Adrenal gland (tissue), 12 donors: ENCODE measurements around the gene TSSC4. TPM values are rescaled to one million over a fixed set of nuclear protein-coding genes. Genes with fewer than 3 reads are reported as not detected.
A peak's percentile ranks its signal among the peaks of the same experiment; 100 is the strongest.

Experiments used
- DNase-seq, 7 donors: peaks; one replicate each; pipeline ENCODE4 v3.0.0-alpha.2; 2019 to 2020
- H3K27ac ChIP-seq, 5 donors: fragments of 200-600 bp; sonication (generic) in 4 of 5; 1 replicate in 3 of 5; 2 replicates in 2 of 5; pipeline versions ENCODE4 v1.5.1 to v1.8.0; 2016 to 2020; ENCODE audit warnings: mild to moderate bottlenecking in 1 of 5
- H3K27me3 ChIP-seq: fragments of 200-600 bp; 2 replicates; pipeline ENCODE4 v1.8.0; 2021
- H3K36me3 ChIP-seq, 2 donors: fragments of 200-600 bp; replicated peaks in 1 of 2; 1 replicate in 1 of 2; 2 replicates in 1 of 2; pipeline versions ENCODE4 v1.5.1 to v1.8.0; 2018 to 2022
- H3K4me1 ChIP-seq, 2 donors: fragments of 200-600 bp; replicated peaks in 1 of 2; 1 replicate in 1 of 2; 2 replicates in 1 of 2; pipeline versions ENCODE4 v1.5.1 to v1.8.0; 2018 to 2021
- H3K4me3 ChIP-seq, 4 donors: fragments of 200-600 bp; sonication (generic) in 3 of 4; one replicate each; pipeline ENCODE4 v1.5.1; 2016 to 2018
- H3K9me3 ChIP-seq, 3 donors: fragments of 200-600 bp; sonication (generic) in 1 of 3; replicated peaks in 1 of 3; 1 replicate in 2 of 3; 2 replicates in 1 of 3; pipeline versions ENCODE4 v1.5.1 to v1.8.0; 2016 to 2021
- POLR2A ChIP-seq, 2 donors: fragments of 450-650 bp; IDR thresholded peaks; one replicate each; pipeline ENCODE4 v1.6.1; 2017; ENCODE audit warnings: antibody characterized with exemption in 2 of 2, mild to moderate bottlenecking in 2 of 2, moderate library complexity in 1 of 2
- WGBS, 4 donors: extraction: QIAGEN DNeasy Blood & Tissue Kit in 2 of 4; methylation state at CpG; one replicate each; pipeline versions ENCODE4 v1.1.5 to v1.1.7; 2013 to 2017; 5-methylcytosine and 5-hydroxymethylcytosine counted together
- intact Hi-C, 2 donors: fragments of 100-400 bp; cut with DNase I; formaldehyde crosslinking; loops; one replicate each; pipeline versions ENCODE4 v1.14.1 to v1.15.0; 2022 to 2023
- polyA plus RNA-seq, 3 donors: library from polyadenylated mRNA; stranded (reverse); fragments of 200-250 nt in 2 of 3; fragments of 350-450 nt in 1 of 3; fragmentation: Illumina TruSeq in 1 of 3; extraction: RNeasy Lipid Tissue Mini Kit (QIAGEN cat#74804) in 1 of 3; gene quantifications; one replicate each; pipeline ENCODE4 v1.2.3, GENCODE V29; 2013 to 2014
- total RNA-seq, 9 donors: library from RNA; depleted of rRNA in 4 of 9; stranded (reverse); fragments of >200 nt in 4 of 9; fragments of 120-200 nt in 1 of 9; fragmentation: NEBNext Ultra II Directional in 1 of 9; extraction: Animal tissue kit (Norgen Biotek cat#: 25700) in 1 of 9; gene quantifications; one replicate each; pipeline versions ENCODE4 v1.1.0 to v1.2.4, GENCODE V29; 2013 to 2023
- TF ChIP-seq, protein P1 (sequence below), 6 experiments: fragments of 450-650 bp in 4 of 6; fragments of 200-600 bp in 2 of 6; sonication (generic) in 1 of 6; IDR thresholded peaks; 1 replicate in 5 of 6; 2 replicates in 1 of 6; pipeline versions ENCODE4 v1.5.1 to v1.8.0; 2016 to 2021; ENCODE audit warnings: antibody characterized with exemption in 6 of 6, mild to moderate bottlenecking in 2 of 6, moderate library complexity in 1 of 6
- donor health status: healthy with polysubstance abuse.
- donor health status: Bipolar disorder and iron deficiency.
- donor health status: DM: yes; HTN: yes; CAD: no.
- donor health status: DM: no; HTN: no; CAD: no.
- donor health status: DM: no; HTN: no; CAD: no.
- donor health status: DM: yes; HTN: yes; CAD: no.

Gene TSSC4
- total and polyA plus RNA-seq, 12 donors = 3.4 to 94.6 (median 38.1) TPM

DNA sequence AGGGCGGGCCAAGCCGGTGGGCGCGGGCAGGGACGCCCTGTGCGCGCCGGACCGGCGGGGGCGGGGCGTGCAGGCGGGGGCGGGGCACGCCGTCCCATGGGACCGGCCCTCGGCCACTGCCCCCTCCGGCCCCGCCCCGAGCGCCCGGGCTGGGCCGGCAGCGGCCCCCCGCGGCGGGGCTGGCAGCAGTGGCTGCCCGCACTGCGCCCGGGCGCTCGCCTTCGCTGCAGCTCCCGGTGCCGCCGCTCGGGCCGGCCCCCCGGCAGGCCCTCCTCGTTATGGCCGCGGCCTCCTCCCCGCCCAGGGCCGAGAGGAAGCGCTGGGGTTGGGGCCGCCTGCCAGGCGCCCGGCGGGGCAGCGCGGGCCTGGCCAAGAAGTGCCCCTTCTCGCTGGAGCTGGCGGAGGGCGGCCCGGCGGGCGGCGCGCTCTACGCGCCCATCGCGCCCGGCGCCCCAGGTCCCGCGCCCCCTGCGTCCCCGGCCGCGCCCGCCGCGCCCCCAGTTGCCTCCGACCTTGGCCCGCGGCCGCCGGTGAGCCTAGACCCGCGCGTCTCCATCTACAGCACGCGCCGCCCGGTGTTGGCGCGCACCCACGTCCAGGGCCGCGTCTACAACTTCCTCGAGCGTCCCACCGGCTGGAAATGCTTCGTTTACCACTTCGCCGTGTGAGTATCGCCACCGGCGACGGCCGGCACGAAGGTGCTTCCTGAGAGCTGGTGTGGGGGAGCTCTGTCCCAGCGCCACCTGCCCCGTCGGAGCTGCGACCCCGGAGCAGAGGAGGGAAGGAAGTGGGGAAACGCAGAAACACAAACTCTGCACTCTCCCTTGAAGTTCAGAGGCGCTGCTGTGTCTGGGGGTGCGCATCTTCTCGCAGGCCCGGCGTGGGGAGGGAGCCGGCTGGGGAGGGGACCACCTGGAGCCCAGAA lies 44.5 kb downstream of the TSSC4 start, which contains the start of gene KCNQ1:
KCNQ1 (plus strand) TSS at position 188 of the 925 bp plus-strand sequence; CDS start at position 279, 91 bp downstream.
- peak in 6 of 7 donors; percentile 69 to 90 (median 79) for DNase-seq
- Histone ChIP-seq H3K4me1 (peaks cover 41 to 42% of the 10 kb centered on the region in 2 donors), H3K27ac (peak within 1 kb of the TSS; percentile 34 to 91 (median 73)), H3K9me3 (no peaks in the 10 kb centered on the region), H3K27me3 (no peaks in the 10 kb centered on the region), H3K4me3 (peak within 1 kb of the TSS; percentile 34 to 88 (median 76)), H3K36me3 (no peaks in the 10 kb centered on the region)
- intact Hi-C loops = loop anchor here (5.0 kb wide), 3 partner anchors 37 to 82 kb away; no protein-coding TSS in a partner anchor
- TF ChIP-seq POLR2A (IDR thresholded peaks at IDR 0.05) = peak; percentile 88 to 93
- TF ChIP-seq, protein P1, sequence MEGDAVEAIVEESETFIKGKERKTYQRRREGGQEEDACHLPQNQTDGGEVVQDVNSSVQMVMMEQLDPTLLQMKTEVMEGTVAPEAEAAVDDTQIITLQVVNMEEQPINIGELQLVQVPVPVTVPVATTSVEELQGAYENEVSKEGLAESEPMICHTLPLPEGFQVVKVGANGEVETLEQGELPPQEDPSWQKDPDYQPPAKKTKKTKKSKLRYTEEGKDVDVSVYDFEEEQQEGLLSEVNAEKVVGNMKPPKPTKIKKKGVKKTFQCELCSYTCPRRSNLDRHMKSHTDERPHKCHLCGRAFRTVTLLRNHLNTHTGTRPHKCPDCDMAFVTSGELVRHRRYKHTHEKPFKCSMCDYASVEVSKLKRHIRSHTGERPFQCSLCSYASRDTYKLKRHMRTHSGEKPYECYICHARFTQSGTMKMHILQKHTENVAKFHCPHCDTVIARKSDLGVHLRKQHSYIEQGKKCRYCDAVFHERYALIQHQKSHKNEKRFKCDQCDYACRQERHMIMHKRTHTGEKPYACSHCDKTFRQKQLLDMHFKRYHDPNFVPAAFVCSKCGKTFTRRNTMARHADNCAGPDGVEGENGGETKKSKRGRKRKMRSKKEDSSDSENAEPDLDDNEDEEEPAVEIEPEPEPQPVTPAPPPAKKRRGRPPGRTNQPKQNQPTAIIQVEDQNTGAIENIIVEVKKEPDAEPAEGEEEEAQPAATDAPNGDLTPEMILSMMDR (IDR thresholded peaks at IDR 0.05) = peak in 2 of 6 experiments; percentile 27 to 29
- 2 to 3% (median 2%) methylated on average over 18 to 113 of the region's 116 CpGs for WGBS, 4 donors

DNA sequence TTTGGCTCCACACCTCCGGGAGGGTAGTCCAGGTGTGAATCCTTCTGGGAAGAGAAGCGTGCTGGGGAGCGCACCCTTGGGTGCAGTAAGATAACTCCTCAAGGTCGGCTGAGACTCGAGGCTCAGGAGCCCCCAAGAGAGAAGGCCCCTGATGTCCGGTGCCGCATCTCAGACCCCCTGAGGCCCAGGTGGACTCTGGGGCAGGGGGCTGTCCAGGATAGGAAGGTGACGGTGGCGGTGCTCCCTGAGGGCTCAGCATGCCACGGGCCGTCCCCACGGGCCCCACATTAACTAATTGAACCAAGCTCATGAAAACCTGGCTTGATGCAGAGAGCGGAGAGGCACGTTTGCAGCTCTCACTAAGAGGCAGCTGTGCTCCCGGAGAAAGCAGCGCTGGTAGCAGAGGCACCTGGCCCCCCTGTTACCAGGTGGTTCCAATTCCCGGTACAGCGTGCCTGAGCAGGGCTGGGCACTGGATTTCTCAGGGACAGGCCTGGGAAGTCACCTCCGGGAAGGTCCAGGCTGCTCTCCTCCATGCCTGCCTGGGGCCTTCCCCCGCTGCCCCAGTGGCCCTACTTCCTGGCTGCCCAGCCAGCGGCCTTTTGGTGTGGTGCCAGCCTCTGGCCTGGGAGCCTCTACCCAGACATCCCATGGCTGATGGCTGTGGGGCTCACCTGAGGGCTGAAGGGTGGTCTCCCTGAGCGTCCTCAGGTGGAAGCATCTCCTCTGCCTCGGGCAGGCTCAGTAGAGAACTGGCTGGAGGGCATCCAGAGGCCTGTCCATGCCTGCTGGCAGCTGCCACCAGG lies 45.4 kb downstream of the TSSC4 start:
- Histone ChIP-seq H3K4me1 (peaks cover 41 to 42% of the 10 kb centered on the region in 2 donors), H3K27ac (peak overlapping the region; percentile 34 to 91 (median 73)), H3K9me3 (no peaks in the 10 kb centered on the region), H3K4me3 (peak overlapping the region; percentile 34 to 88 (median 76)), H3K27me3 (no peaks in the 10 kb centered on the region), H3K36me3 (no peaks in the 10 kb centered on the region)
- WGBS, 4 donors = 31 to 40% (median 32%) methylated on average over 2 to 23 of the region's 23 CpGs
- DNase-seq = peak in 6 of 7 donors; percentile 56 to 75 (median 72)
- TF ChIP-seq, protein P1 (IDR thresholded peaks at IDR 0.05) = no peak
- no peak for TF ChIP-seq POLR2A (IDR thresholded peaks at IDR 0.05)
- intact Hi-C loops = loop anchor here (5.0 kb wide), 2 partner anchors 36 to 81 kb away; no protein-coding TSS in a partner anchor

DNA sequence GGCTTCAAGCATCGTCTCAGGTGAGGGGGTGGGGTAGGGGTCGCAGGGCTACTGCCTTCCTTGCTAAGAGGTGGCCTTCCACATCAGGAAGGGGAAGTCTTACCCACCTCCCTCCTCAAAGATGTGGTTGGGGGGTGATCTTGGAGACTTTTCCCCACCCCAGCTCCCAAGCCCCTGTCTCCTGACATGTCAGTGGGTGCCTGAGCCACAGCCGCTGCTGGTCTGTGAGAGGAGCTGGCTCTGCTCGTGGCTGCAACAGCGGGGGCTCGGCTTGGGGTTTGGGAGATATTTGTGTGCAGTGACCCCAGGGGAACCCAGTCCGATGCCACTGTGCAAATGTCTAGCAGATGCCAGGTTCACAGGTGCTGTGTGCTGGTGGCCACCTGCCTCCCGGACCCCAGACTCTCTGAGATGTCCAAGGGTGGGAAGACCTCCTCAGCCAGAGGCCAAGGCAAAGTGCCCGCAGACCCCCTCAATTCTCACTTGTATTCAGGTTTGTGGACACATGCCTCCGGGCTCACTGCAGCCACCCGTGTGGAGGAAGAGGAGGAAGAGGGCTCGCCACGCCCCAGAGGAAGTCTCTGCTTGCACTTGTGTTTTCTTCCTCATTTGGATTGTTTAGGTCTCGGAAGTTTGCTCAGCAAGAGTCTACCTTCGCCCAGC lies 46.2 kb downstream of the TSSC4 start:
- H3K36me3 ChIP-seq = no peaks in the 10 kb centered on the region
- no peaks in the 10 kb centered on the region for H3K27me3 ChIP-seq
- H3K4me1 ChIP-seq = peaks cover 41 to 42% of the 10 kb centered on the region in 2 donors
- intact Hi-C loops = loop anchor here (5.0 kb wide), 2 partner anchors 36 to 81 kb away; no protein-coding TSS in a partner anchor
- H3K27ac ChIP-seq = peak overlapping the region; percentile 50 to 91 (median 73)
- TF ChIP-seq, protein P1 (IDR thresholded peaks at IDR 0.05) = no peak
- TF ChIP-seq POLR2A (IDR thresholded peaks at IDR 0.05) = no peak
- 43 to 50% (median 47%) methylated on average over 8 to 15 of the region's 15 CpGs for WGBS, 4 donors
- peak overlapping the region; percentile 3 to 88 (median 76) for H3K4me3 ChIP-seq
- peak in 2 of 7 donors; percentile 18 to 31 for DNase-seq
- no peaks in the 10 kb centered on the region for H3K9me3 ChIP-seq
